PC-9 (cell line): ENCODE results near the gene LRRC2.

Experiments
- EZH2 ChIP-seq: fragments of 200-600 bp; sonication (generic); IDR thresholded peaks from 2 replicates; pipeline ENCODE4 v1.8.0; 2017; ENCODE audit warnings: antibody characterized with exemption, low read depth
- TF ChIP-seq, protein P1 (sequence below): fragments of 200-600 bp; sonication (generic); conservative IDR thresholded peaks from 2 replicates; pipeline ENCODE4 v1.6.1; 2017; ENCODE audit warnings: mixed run types, antibody characterized with exemption, mild to moderate bottlenecking, moderate library complexity

DNA sequence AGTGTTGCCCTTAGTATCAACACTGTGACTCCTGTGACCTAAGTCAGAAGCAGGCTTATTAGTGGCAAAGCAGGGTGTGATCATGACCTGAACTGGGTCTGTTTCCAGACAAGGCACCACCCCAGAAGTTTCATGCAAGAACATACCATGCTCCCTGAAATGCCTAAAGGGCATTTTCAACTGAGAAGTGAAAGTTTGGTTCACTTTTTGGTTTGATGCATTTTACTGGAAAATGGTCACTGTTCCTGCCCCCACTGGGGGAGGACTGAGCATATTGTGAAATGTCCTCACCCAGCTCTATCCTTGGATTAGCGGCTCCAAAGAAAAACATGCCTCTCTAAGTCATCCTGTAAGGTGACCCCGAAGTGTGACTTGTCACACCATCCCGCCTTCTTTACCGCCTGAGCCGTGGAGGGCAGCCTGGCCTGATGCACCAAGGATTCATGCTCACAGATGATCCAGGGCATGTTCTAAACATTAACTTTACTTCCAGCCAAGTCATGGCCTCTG, 43.2 kb upstream of the LRRC2 start:
- TF ChIP-seq, protein P1, sequence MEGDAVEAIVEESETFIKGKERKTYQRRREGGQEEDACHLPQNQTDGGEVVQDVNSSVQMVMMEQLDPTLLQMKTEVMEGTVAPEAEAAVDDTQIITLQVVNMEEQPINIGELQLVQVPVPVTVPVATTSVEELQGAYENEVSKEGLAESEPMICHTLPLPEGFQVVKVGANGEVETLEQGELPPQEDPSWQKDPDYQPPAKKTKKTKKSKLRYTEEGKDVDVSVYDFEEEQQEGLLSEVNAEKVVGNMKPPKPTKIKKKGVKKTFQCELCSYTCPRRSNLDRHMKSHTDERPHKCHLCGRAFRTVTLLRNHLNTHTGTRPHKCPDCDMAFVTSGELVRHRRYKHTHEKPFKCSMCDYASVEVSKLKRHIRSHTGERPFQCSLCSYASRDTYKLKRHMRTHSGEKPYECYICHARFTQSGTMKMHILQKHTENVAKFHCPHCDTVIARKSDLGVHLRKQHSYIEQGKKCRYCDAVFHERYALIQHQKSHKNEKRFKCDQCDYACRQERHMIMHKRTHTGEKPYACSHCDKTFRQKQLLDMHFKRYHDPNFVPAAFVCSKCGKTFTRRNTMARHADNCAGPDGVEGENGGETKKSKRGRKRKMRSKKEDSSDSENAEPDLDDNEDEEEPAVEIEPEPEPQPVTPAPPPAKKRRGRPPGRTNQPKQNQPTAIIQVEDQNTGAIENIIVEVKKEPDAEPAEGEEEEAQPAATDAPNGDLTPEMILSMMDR = no peak
- no peak for TF ChIP-seq EZH2
